HG03565 (cell line): Measurements from ENCODE around the gene ITGA7.
"Not testable (repeated sequence)": the region's sequence is repeated elsewhere in the genome, so short reads cannot be mapped to it uniquely, and the experiment has no call there.

Experiments
- ATAC-seq: cut with Tn5 transposase; IDR thresholded peaks from one replicate; pipeline ENCODE4 v1.9.1; 2021; ENCODE audit warnings: mild to moderate bottlenecking, moderate library complexity; ENCODE audit not compliant: unreplicated experiment

Gene ITGA7

GRCh38 chr12:55652352-55652751 is 55.4 kb downstream of the ITGA7 start:
- ATAC-seq, result no peak

DNA sequence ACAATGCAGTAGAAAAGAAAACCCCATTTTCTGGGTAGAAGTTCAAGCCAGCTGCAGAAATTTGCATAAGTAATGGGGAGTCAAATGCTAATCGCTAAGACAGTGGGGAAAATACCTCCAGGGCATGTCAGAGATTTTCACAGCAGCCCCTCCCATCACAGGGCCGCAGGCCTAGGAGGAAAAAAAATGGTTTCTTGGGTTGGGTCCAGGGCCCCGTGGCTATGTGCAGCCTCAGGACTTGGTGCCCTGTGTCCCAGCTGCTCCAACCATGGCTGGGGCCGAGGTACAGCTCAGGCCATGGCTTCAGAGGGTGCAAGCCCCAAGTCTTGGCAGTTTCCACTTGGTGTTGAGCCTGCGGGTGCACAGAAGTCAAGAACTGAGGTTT is 56.4 kb downstream of the ITGA7 start:
- no peak for ATAC-seq

DNA sequence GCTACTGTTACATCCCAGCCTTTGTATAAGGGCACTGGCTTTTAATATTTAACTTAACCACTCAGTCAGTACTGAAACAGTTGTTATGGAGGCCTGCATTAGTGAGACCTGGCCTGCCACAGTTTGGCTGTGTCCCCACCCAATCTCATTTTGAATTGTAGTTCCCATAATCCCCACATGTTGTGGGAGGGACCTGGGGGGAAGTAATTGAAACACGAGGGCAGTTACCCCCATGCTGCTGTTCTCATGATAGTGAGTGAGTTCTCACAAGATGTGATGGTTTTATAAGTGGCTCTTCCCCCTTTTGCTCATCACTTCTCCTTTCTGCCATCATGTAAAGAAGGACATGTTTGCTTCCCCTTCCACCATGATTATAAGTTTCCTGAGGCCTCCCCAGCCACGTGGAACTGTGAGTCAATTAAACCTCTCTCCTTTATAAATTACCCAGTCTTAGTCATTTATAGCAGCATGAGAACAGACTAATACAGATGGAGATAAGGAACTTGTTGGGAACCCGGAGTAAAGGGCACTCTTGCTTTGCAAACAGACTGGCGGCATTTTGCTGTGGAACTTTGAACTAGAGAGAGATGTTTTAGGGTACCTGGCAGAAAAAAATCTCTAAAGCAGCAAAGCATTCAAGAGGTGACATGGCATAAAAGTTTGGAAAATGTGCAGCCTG is 56.9 kb downstream of the ITGA7 start:
- ATAC-seq, result not testable (repeated sequence)

GRCh38 chr12:55647027-55647426 is 60.7 kb downstream of the ITGA7 start:
- no peak for ATAC-seq

GRCh38 chr12:55644591-55644990 is 63.1 kb downstream of the ITGA7 start:
- no peak for ATAC-seq

- no peak for ATAC-seq
These were observed 65.0 kb downstream of the ITGA7 start for GRCh38 chr12:55642669-55643068.

DNA sequence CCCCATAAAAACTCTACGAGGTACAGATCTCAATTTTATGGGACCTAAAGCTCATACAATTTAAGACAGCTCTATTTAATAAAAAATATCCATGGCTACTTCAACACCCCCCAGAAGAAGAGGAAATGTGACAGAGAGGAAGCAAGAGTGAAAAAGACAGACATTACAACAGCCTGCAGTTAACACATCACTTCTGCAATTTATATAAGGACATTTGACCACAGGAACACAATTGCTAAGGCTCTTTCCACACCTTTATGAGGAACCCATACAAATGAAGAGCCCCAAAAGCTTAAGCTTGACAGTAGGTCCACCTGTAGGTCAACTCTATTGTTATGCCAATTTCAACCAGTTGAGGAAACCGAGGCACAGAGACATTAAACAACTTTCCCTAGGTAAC is 65.4 kb downstream of the ITGA7 start:
- ATAC-seq, result no peak

DNA sequence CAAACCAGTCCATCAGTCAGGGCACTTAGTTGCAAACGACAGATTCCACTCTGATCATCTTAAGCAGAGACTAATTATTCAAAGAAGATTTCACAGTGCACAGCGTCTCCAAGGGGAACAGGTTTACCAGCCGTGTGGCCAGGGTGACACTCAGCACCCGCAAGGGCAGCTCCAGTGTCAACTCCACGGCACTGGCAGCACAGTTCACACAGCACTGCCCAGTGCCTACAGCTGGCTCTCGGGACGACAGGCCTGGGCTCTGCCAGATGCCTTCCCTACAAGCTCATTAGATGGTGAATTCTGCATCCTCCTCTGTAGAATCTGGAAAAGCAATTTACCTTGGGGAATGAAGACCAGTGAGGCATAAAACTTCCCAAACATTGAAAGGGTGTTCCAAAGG is 66.1 kb downstream of the ITGA7 start:
- no peak for ATAC-seq

DNA sequence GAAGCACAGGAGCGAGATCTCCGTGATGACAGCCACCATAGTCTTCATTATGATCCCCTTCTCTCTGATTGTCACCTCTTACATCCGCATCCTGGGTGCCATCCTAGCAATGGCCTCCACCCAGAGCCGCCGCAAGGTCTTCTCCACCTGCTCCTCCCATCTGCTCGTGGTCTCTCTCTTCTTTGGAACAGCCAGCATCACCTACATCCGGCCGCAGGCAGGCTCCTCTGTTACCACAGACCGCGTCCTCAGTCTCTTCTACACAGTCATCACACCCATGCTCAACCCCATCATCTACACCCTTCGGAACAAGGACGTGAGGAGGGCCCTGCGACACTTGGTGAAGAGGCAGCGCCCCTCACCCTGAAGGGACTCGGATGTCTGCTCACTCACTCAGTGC is 70.2 kb downstream of the ITGA7 start:
- no peak for ATAC-seq

DNA sequence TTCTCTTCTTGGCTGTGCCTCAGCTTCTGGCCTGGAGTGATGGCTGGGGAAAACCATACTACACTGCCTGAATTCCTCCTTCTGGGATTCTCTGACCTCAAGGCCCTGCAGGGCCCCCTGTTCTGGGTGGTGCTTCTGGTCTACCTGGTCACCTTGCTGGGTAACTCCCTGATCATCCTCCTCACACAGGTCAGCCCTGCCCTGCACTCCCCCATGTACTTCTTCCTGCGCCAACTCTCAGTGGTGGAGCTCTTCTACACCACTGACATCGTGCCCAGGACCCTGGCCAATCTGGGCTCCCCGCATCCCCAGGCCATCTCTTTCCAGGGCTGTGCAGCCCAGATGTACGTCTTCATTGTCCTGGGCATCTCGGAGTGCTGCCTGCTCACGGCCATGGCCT is 70.9 kb downstream of the ITGA7 start, which contains the start of gene OR10P1:
Gene OR10P1 (plus strand): TSS at position 40 of the 400 bp plus-strand sequence. CDS start 0 bp downstream, at position 40.
- no peak for ATAC-seq

- ATAC-seq, result no peak
These were observed 71.5 kb downstream of the ITGA7 start for GRCh38 chr12:55636116-55636655.
